Measurements from ENCODE around the gene PTPRZ1. TPM values are rescaled to one million over a fixed set of nuclear protein-coding genes. Genes with fewer than 3 reads are reported as not detected.

Gene PTPRZ1
- total RNA-seq, 2 donors from 2014 or later = 2.6 to 3.0 TPM

GRCh38 chr7:121945480-121946236, 72.7 kb downstream of the PTPRZ1 start:
- no peaks in the 10 kb centered on the region for H3K9me3 ChIP-seq
- H3K4me3 ChIP-seq = no peak overlapping the region
- H3K4me1 ChIP-seq = no peaks in the 10 kb centered on the region
- H3K36me3 ChIP-seq = no peaks in the 10 kb centered on the region
- DNase-seq (ENCODE audit: low spot score) = no peak
- H3K27ac ChIP-seq = no peak overlapping the region
- no peaks in the 10 kb centered on the region for H3K27me3 ChIP-seq
- TF ChIP-seq, protein P1, sequence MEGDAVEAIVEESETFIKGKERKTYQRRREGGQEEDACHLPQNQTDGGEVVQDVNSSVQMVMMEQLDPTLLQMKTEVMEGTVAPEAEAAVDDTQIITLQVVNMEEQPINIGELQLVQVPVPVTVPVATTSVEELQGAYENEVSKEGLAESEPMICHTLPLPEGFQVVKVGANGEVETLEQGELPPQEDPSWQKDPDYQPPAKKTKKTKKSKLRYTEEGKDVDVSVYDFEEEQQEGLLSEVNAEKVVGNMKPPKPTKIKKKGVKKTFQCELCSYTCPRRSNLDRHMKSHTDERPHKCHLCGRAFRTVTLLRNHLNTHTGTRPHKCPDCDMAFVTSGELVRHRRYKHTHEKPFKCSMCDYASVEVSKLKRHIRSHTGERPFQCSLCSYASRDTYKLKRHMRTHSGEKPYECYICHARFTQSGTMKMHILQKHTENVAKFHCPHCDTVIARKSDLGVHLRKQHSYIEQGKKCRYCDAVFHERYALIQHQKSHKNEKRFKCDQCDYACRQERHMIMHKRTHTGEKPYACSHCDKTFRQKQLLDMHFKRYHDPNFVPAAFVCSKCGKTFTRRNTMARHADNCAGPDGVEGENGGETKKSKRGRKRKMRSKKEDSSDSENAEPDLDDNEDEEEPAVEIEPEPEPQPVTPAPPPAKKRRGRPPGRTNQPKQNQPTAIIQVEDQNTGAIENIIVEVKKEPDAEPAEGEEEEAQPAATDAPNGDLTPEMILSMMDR (IDR thresholded peaks at IDR 0.05) = no peak

DNA sequence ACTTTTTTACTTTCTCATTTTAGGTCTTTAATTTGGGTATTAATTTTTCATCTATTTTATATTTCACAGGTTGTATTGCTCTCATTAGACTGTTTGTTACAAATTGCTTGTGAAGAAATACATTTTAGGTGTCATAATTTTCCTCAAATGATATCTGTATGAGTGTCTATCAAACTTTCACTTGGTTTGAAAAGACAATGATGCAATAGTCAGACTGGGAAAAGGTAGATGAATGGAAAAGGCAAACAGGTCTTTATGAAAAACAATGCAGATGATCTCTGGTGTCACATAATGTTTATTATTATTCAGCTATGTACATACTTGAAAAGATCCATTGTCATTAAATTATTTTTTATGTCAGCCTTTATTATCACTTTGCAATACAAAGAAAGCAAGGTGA, 80.2 kb downstream of the PTPRZ1 start:
- Histone ChIP-seq H3K4me1 (no peaks in the 10 kb centered on the region), H3K27ac (no peak overlapping the region), H3K27me3 (no peaks in the 10 kb centered on the region), H3K9me3 (no peaks in the 10 kb centered on the region), H3K36me3 (no peaks in the 10 kb centered on the region), H3K4me3 (no peak overlapping the region)
- DNase-seq (ENCODE audit: low spot score) = no peak
- TF ChIP-seq, protein P1 (IDR thresholded peaks at IDR 0.05) = no peak

GRCh38 chr7:121953601-121954000, 80.6 kb downstream of the PTPRZ1 start:
- Histone ChIP-seq H3K9me3 (no peaks in the 10 kb centered on the region), H3K27me3 (no peaks in the 10 kb centered on the region), H3K27ac (no peak overlapping the region), H3K4me3 (no peak overlapping the region), H3K4me1 (no peaks in the 10 kb centered on the region), H3K36me3 (no peaks in the 10 kb centered on the region)
- no peak for DNase-seq (ENCODE audit: low spot score)
- TF ChIP-seq, protein P1 (IDR thresholded peaks at IDR 0.05) = no peak

- TF ChIP-seq, protein P1 (IDR thresholded peaks at IDR 0.05) = no peak
- no peaks in the 10 kb centered on the region for H3K9me3 ChIP-seq
- no peak overlapping the region for H3K27ac ChIP-seq
- no peaks in the 10 kb centered on the region for H3K4me1 ChIP-seq
- no peak overlapping the region for H3K4me3 ChIP-seq
- H3K27me3 ChIP-seq = no peaks in the 10 kb centered on the region
- no peaks in the 10 kb centered on the region for H3K36me3 ChIP-seq
- no peak for DNase-seq (ENCODE audit: low spot score)
Observed at GRCh38 chr7:121954803-121955202, 81.8 kb downstream of the PTPRZ1 start.

DNA sequence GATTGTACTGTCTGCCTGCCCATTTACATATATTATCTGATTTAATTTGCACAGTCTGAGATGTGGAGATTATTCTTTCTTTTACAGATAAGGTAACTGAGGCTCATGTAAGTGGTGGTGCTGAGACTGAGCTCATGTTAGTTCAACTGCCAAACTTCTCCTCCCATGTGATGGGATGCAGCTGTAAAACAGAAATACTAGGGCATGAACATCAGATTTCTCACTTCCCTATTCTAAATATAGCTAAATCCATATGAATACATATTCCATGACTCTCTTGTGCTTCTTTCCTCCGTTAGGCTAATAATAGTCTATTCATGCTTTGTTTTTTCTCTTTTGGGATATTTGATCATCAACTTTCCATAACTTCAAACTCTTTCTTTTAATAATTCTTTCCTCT, 84.7 kb downstream of the PTPRZ1 start:
- no peaks in the 10 kb centered on the region for H3K27me3 ChIP-seq
- H3K4me1 ChIP-seq = no peaks in the 10 kb centered on the region
- TF ChIP-seq, protein P1 (IDR thresholded peaks at IDR 0.05) = no peak
- H3K4me3 ChIP-seq = no peak overlapping the region
- DNase-seq (ENCODE audit: low spot score) = no peak
- no peaks in the 10 kb centered on the region for H3K36me3 ChIP-seq
- H3K27ac ChIP-seq = no peak overlapping the region
- H3K9me3 ChIP-seq = no peaks in the 10 kb centered on the region

- Histone ChIP-seq H3K27me3 (no peaks in the 10 kb centered on the region), H3K4me1 (no peaks in the 10 kb centered on the region), H3K9me3 (no peaks in the 10 kb centered on the region), H3K27ac (no peak overlapping the region), H3K4me3 (no peak overlapping the region), H3K36me3 (no peaks in the 10 kb centered on the region)
- TF ChIP-seq, protein P1 (IDR thresholded peaks at IDR 0.05) = no peak
- DNase-seq (ENCODE audit: low spot score) = no peak
Observed at GRCh38 chr7:121960678-121961077, 87.7 kb downstream of the PTPRZ1 start.

Measured in right atrium auricular region (tissue), 2 donors.